ENCODE measurements around the gene PRSS22.

The PRSS22 gene

DNA sequence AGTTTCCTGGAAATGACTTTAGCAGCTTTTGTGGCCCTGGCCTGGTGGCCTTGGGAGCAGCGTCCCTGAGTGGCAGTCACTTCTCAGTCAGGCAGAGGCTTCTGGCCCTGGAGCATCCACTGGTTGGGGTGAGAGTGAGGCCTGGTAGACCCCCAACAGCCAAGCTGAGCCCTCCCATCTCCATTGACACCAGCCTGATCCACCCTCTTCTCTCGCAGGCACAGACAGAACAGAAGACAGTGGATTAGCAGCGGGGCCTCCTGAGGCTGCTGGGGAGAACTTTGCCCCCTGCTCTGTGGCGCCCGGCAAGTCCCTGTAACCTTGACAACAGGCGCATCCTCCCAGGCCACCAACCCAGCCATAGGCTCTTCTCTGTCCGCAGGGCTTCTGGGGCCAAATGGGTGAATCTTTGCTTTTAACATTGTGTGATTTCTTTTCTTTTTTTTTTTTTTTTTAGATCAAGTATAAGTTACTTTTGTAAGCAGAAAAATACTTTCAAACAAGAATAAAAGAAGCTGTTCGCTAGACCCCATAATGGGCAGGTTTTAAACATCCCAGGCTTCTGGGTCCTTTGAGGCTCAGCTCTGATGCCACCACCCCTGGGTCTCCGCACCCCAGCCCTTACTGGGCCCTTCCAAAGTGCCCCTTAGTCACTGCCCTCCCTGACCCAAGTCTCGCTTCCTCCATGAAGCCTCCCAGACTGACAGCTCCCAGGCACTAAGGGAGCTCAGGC is 41.0 kb upstream of the PRSS22 start:
- Histone ChIP-seq H3K79me2 (ENCODE audit: insufficient read depth, low read length) (no peaks in the 10 kb centered on the region), H3K9ac (ENCODE audit: low read depth, low read length) (no peak overlapping the region), H3K36me3 (ENCODE audit: insufficient read depth, low read length) (peaks cover 33% of the 10 kb centered on the region), H3K9me3 (ENCODE audit: insufficient read depth, low read length, severe bottlenecking) (no peaks in the 10 kb centered on the region), H3K27me3 (ENCODE audit: insufficient read depth, low read length, poor library complexity) (no peaks in the 10 kb centered on the region), H3K27ac (ENCODE audit: low read length) (no peak overlapping the region), H3K4me3 (ENCODE audit: low read depth in 1 of 2, low read length in 2 of 2) (no peak overlapping the region), H3K4me1 (ENCODE audit: insufficient read depth, low read length) (no peaks in the 10 kb centered on the region), H2AFZ (ENCODE audit: low read depth, low read length) (no peak overlapping the region), H3K4me2 (ENCODE audit: insufficient read depth, low read length) (no peak overlapping the region), H4K20me1 (ENCODE audit: insufficient read depth, low read length) (peaks cover 4% of the 10 kb centered on the region; the same call in 1 of the 2 replicates)
- no peak for ATAC-seq (ENCODE audit: insufficient read depth, low read depth)
- no peak for DNase-seq
- TF ChIP-seq EZH2 (IDR thresholded peaks at IDR 0.05; ENCODE audit: borderline replicate concordance, low read depth, low read length, severe bottlenecking) = no peak
- TF ChIP-seq CTCF (IDR thresholded peaks at IDR 0.05; ENCODE audit: borderline replicate concordance, extremely low read depth, low read length, poor library complexity, severe bottlenecking) = no peak

GRCh38 chr16:2897110-2897509 is 39.1 kb upstream of the PRSS22 start:
- no peak overlapping the region for H3K4me2 ChIP-seq (ENCODE audit: insufficient read depth, low read length)
- ATAC-seq (ENCODE audit: insufficient read depth, low read depth) = 0 out of 3 replicates have a peak, but pooled peaks have one; percentile 35
- H3K4me1 ChIP-seq (ENCODE audit: insufficient read depth, low read length) = no peaks in the 10 kb centered on the region
- H3K79me2 ChIP-seq (ENCODE audit: insufficient read depth, low read length) = no peaks in the 10 kb centered on the region
- TF ChIP-seq EZH2 (IDR thresholded peaks at IDR 0.05; ENCODE audit: borderline replicate concordance, low read depth, low read length, severe bottlenecking) = no peak
- no peak for TF ChIP-seq CTCF (IDR thresholded peaks at IDR 0.05; ENCODE audit: borderline replicate concordance, extremely low read depth, low read length, poor library complexity, severe bottlenecking)
- no peak overlapping the region for H3K4me3 ChIP-seq (ENCODE audit: low read depth in 1 of 2, low read length in 2 of 2)
- no peak overlapping the region for H2AFZ ChIP-seq (ENCODE audit: low read depth, low read length)
- no peak for DNase-seq
- H3K9me3 ChIP-seq (ENCODE audit: insufficient read depth, low read length, severe bottlenecking) = no peaks in the 10 kb centered on the region
- H3K9ac ChIP-seq (ENCODE audit: low read depth, low read length) = no peak overlapping the region
- H3K27ac ChIP-seq (ENCODE audit: low read length) = no peak overlapping the region
- H3K27me3 ChIP-seq (ENCODE audit: insufficient read depth, low read length, poor library complexity) = no peaks in the 10 kb centered on the region
- peaks cover 33% of the 10 kb centered on the region for H3K36me3 ChIP-seq (ENCODE audit: insufficient read depth, low read length)
- H4K20me1 ChIP-seq (ENCODE audit: insufficient read depth, low read length) = peaks cover 4% of the 10 kb centered on the region; the same call in 1 of the 2 replicates

GRCh38 chr16:2896480-2897010 is 38.6 kb upstream of the PRSS22 start:
- no peak overlapping the region for H3K4me3 ChIP-seq (ENCODE audit: low read depth in 1 of 2, low read length in 2 of 2)
- no peak overlapping the region for H2AFZ ChIP-seq (ENCODE audit: low read depth, low read length)
- H3K79me2 ChIP-seq (ENCODE audit: insufficient read depth, low read length) = no peaks in the 10 kb centered on the region
- no peak for DNase-seq
- TF ChIP-seq CTCF (IDR thresholded peaks at IDR 0.05; ENCODE audit: borderline replicate concordance, extremely low read depth, low read length, poor library complexity, severe bottlenecking) (no peak), EZH2 (IDR thresholded peaks at IDR 0.05; ENCODE audit: borderline replicate concordance, low read depth, low read length, severe bottlenecking) (no peak)
- no peaks in the 10 kb centered on the region for H3K27me3 ChIP-seq (ENCODE audit: insufficient read depth, low read length, poor library complexity)
- peaks cover 4% of the 10 kb centered on the region; the same call in 1 of the 2 replicates for H4K20me1 ChIP-seq (ENCODE audit: insufficient read depth, low read length)
- no peak overlapping the region for H3K27ac ChIP-seq (ENCODE audit: low read length)
- H3K9me3 ChIP-seq (ENCODE audit: insufficient read depth, low read length, severe bottlenecking) = no peaks in the 10 kb centered on the region
- no peaks in the 10 kb centered on the region for H3K4me1 ChIP-seq (ENCODE audit: insufficient read depth, low read length)
- H3K9ac ChIP-seq (ENCODE audit: low read depth, low read length) = no peak overlapping the region
- no peak for ATAC-seq (ENCODE audit: insufficient read depth, low read depth)
- peaks cover 33% of the 10 kb centered on the region for H3K36me3 ChIP-seq (ENCODE audit: insufficient read depth, low read length)
- no peak overlapping the region for H3K4me2 ChIP-seq (ENCODE audit: insufficient read depth, low read length)

Data from DND-41 (cell line).